GM12892 (cell line): ENCODE results near the gene BIN1.

Source experiments
- POLR2A ChIP-seq: IDR thresholded peaks from 2 replicates; pipeline ENCODE4 v1.6.1; 2011; ENCODE audit warnings: low read depth, low read length, control low read depth
- POLR2AphosphoS5 ChIP-seq: IDR thresholded peaks from 2 replicates; pipeline ENCODE4 v1.6.1; 2011; ENCODE audit warnings: low read depth, low read length, control low read depth

DNA sequence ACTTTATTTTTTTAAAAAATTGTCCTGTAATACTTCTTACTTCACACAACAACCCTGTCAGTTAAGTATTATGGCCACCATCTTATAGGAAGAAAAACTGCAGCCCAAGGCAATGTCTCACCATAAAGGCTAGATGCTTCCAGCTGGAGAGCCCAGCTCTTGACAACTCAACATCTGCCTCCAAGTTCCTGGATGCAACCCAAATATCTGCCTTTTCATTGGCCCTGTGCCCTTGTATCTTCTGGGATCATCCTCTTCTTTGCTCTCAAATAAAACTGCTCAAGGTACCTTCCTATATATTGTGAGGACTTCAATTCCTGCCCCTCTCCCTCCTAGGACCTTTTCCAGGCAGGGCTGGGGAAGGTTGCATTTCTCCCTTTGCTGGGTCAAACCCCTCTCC is 69.5 kb downstream of the BIN1 start:
- TF ChIP-seq POLR2AphosphoS5 (no peak), POLR2A (no peak)
